ENCODE data around the gene RPS23.
A peak's percentile ranks its signal among the peaks of the same experiment; 100 is the strongest.
"Not testable (repeated sequence)": the region's sequence is repeated elsewhere in the genome, so short reads cannot be mapped to it uniquely, and the experiment has no call there.

The RPS23 gene

DNA sequence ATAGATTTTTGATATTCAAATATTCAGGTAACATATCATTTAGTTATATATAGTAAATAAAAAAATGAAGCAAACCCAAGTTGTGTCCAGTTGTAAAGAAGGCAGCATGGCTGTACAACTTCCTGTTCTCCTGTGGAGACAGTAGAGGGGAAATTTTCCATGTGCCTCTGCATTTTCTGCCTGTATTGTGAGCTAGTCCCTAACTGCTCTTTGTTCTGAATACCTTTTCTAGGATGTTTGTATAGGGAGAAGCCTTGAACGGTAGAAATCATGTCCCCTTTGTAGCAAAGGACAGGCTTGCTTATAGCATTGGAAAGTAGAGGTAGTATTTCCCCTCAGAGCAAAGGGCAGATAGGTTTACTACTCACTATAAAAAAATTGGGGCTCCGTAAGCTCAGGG is 13.3 kb upstream of the RPS23 start:
- no peak overlapping the region for H3K4me3 ChIP-seq

DNA sequence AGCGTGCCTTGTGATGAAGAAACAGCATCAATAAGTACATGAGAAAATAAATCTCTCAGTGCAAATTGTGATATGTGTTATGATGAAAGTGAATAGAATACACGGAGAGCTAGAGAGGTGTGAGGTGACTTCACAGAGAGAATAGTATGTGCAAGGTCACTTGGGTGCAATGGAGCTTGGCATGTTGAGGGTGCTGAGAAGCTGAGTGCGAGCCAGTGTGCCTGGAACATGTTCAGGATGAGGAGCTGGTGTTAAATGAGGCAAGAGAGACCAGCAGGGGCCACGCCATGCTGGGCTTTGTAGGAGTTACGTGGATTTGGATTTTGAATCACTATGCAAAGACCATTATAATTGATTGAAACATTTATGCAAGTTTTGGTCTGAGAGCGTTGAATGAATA is 12.8 kb upstream of the RPS23 start:
- no peak overlapping the region for H3K27ac ChIP-seq
- no peak overlapping the region for H3K4me3 ChIP-seq

More for the DNA sequence above, 13.3 kb upstream of the RPS23 start:
- H3K27ac ChIP-seq: no peak overlapping the region

DNA sequence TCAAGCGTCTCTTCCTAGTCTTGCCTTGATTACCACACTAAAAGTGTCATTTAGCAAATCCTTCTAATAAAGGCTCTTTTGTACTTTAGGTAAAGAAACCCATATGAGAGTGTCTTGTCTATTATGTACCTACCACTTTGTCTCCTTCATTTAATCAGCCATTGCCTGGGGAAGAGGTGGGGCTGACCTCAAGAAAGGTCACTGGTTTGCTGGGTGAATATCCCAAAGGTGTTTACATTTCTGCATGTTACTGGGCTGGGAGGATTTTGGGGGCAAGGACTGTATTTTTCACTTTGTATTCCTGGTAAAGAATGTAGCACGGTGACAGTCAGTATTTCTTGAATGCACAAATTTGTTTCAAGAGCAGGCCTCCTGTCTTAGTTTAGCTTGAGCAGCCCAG is 11.9 kb upstream of the RPS23 start:
- H3K27ac ChIP-seq: no peak overlapping the region

DNA sequence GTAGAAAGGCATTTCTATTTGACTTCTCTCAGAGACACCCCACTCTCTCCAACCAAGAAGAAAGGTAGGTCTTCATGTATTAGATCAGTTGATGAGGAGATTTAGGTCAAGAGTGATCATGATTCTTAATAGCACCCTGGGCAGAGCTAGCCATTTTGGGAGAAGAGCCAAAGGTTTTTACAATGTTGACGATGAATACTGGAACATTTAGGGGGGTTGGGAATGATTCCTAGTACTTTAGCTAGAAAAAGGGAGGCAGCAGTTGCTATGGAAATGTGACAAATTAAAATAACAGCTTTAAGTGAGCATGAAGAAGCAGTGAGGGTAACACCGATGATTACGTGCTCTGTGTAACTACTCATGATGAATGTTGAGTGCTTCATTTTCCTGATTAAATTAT is 9.5 kb upstream of the RPS23 start:
- Histone ChIP-seq H3K27ac (no peak overlapping the region), H3K4me3 (no peak overlapping the region)

More for the DNA sequence above, 11.9 kb upstream of the RPS23 start:
- H3K4me3 ChIP-seq: no peak overlapping the region

DNA sequence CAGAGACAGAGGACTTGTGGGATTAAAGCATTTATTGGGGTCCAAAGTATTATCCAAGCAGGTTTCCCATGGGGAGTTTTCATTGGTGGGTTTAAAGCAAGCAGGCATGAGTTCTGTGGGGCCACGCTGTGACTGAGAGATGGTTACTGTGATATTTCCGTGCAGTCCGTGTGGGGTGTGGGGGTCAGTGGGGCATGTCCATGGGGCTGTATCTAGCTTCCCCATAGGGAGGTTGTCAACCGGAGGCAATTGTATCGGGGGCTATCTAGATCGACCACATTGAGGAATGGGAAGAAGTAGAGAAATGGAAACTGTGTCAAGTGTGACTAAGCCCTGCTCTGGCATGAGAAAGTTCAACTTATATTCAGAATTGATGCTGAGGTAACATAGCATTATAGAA is 7.1 kb upstream of the RPS23 start:
- Histone ChIP-seq H3K27ac (no peak overlapping the region), H3K4me3 (no peak overlapping the region)

DNA sequence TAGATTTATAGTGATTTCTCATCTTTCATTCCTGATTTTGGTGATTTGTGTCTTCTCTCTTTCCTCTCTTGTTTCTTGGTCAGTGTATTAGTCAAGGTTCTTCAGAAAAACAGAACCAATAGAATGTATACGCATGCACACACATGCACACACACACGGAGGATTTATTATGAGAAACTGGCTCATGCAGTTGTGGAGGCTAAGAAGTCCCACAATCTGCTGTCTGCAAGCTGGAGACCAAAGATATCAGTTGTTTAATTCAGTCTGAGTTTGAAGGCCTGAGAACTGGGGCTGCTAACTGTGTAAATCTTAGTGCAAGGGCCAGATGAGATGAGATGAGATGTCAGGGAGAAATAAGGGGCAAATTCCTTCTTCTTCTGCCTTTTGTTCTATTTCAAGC is 5.7 kb upstream of the RPS23 start:
- no peak overlapping the region for H3K27ac ChIP-seq
- no peak overlapping the region for H3K4me3 ChIP-seq

DNA sequence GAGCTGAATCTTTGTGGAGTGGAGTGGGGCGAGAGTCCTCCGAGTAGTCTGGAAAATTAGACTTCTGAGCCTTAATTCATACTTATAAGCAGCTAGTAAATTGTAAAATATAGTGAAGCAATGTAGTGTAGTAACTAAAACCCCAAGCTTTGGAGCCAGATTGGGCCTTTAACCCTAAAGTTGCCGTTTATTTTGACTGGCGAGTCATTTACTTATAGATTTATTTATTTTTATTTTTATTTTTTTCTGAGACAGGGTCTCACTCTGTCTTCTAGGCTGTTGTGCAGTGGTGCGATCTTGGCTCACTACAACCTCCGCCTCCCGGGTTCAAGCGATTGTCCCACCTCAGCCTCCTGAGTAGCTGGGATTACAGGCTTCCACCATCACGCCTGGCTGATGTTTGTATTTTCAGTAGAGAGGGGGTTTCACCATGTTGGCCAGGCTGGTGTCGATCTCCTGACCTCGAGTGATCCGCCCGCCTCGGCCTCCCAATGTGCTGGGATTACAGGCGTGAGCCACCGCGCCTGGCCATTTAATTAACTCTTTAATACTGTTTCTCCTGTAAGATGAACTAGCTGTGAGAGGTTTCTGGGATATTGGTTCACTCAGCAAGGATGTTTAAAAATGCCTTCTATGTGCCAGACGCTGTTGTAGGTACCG is 687 bp upstream of the RPS23 start:
- H3K27ac ChIP-seq: peak overlapping the region in 20 of 21 experiments; percentile 71 to 97 (median 93)
- peak overlapping the region; percentile 63 to 88 (median 78) for H3K4me3 ChIP-seq

DNA sequence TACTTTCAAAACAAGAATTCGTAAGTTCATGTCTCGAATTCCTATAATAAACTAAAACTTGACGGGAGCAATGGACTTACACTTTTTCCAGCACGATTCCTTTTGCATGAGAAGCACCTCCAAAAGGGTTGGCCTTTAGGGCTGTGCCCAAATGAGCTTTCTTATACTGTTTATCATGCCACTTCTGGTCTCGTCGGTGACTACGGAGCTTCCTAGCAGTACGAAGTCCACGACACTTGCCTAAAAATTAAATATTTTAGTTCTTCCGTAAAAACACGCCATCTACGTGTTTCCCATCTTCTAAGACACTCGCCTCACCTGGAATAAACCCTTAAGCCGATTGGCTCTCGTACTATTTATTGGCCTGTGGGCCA is 554 bp downstream of the RPS23 start:
- Histone ChIP-seq H3K4me3 (peak overlapping the region; percentile 63 to 88 (median 78)), H3K27ac (peak overlapping the region; percentile 65 to 97 (median 93))

DNA sequence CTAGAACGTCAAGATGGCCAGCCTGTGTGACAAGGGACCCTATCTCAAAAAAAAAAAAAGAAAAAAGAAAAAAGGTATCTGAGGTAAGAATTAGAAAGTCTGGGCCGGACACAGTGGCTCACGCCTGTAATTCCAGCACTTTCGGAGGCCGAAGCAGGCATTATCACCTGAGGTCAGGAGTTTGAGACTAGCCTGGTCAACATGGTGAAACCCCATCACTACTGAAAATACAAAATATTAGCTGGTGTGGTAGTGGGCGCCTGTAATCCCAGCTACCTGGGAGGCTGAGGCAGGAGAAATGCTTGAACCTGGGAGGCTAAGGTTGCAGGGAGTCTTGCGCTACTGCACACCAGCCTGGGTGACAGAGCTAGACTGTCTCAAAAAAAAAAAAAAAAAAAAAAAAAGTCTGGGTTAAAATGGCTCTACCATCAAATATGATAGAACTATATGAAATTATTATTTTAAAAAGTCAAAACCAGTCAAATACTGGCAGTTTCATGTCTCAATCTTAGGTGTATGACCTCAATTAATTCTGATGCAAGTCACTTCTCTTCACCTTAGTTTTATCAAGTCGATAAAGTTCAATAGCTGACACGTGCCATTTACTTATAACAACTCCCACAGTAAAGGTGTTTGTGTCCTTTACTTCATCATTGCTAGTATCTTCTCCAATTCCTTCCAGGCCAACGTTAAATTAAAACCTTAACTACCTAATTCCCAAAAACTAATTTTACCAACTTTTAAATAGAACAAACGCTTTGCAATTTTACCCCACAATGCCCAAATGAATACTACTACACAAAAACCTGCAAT is 1.1 kb downstream of the RPS23 start:
- H3K27ac ChIP-seq: peak overlapping the region in 19 of 21 experiments; percentile 82 to 97 (median 93)

DNA sequence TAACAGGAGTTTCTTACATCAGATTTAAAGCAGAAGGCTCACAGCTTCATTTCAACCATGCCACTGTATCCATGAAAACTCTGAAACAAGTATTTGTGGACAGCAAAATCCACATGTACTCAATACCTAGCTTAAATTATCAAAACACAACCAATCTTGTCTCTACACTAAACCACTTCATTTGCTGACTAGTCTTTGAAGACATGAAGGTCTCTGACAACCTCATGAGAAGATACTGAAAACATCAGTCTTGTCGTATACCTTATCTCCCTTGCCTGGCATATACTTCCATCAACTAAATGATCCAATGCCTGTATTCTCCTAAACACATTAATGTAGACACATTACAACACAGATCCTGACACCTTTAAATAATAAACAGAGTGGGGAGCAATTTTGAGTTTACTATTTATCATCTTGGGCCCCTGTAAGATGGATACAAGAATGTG is 2.9 kb downstream of the RPS23 start:
- H3K27ac ChIP-seq: no peak overlapping the region
- H3K4me3 ChIP-seq: no peak overlapping the region

More for the DNA sequence above, 1.1 kb downstream of the RPS23 start:
- peak overlapping the region; percentile 63 to 88 (median 78) for H3K4me3 ChIP-seq

DNA sequence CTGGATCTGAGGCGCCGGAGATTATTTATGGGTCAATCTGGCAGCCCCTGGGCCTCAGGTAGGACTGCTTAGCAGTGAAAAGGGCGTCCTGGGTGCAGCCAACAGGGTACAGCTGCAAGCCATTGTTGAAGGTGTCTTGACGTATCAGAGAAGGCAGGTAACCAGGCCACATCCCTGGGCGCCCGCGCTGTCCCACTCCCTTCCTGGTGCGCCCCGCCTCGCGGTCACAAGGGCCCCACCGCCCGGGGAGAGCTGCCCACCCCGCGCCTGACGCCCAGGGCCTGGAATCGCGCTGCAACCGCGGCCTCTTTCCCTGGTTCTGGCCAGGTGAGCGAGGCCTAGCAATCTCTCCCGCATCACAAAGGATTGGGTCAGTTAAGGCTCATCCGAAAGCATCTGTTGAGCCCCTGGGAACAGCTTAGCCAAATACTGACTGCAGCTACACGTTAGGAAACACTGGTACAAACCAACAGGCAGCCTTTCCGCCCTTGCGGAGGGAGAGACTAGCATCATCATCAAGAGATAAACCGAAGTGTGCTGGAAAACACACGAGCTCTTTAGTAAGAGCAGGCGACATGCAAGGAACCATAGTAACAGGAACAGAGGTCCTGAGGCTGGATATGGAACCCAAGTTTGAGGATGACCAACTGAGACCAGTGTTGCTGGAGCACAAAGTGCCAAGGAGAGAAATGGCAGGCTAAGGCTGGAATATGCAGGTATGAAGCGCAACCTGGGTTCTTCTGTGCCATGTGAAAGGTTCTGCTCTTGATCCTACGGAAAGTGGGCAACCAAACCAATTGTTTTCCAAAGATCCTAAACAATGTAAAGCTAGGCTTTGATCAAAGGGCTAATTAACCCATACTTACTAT is 3.6 kb downstream of the RPS23 start:
- no peak overlapping the region for H3K4me3 ChIP-seq
- peak overlapping the region in 1 of 21 experiments; percentile 52 for H3K27ac ChIP-seq

DNA sequence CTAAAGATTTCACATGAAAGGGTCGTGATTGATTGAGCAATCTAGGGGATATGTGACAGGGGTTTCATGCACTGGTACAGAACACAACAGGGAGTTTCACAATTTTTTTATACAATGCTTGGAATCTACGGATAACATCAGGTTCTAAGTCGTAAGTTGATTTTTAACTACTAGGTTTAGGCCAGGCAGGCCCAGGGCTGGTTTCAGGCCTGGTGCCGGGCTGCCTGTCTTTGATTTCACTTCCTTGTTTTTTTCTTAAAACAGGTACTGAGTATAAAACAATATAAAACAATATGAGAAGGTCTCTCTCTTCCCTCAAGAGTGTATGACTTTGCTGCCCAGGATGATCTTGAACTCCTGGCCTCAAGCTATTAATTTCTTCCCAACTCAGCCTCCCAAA is 4.7 kb downstream of the RPS23 start:
- H3K4me3 ChIP-seq, H3K27ac ChIP-seq: not testable (repeated sequence)

DNA sequence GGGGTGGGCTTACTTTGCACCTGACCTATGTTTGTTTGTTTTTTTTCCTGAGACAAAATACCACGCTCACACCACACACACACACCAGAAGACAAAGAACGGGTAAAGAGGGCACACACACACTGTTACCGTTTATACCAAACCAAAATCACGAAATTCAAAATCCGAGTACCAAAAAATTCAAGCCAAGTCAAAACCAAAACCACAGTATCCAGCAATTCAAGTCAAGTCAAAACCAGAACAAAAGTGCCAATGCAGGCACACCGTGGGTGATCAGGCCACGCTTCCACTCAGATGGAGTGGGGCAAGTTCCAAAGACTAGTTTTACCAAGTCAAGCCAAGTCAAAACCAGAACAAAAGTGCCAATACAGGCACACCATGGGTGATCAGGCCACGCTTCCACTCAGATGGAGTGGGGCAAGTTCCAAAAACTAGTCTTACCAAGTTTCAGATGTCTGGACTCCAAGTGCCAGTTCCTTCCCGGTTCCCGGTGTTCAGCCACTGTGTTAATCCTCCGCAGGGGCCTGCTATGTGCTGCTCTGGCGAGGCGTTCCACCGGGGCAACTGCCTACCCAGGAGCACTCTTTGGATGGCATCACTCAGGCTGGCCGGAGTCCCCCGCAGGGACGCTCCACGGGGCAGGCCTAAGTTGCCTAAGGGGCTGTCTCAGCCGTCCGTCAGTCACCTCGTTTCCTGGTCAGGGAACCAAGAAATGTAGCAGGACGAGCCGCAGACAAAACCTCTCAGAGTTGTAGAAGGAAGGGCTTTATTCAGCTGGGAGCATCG is 5.4 kb downstream of the RPS23 start:
- not testable (repeated sequence) for H3K4me3 ChIP-seq, H3K27ac ChIP-seq

DNA sequence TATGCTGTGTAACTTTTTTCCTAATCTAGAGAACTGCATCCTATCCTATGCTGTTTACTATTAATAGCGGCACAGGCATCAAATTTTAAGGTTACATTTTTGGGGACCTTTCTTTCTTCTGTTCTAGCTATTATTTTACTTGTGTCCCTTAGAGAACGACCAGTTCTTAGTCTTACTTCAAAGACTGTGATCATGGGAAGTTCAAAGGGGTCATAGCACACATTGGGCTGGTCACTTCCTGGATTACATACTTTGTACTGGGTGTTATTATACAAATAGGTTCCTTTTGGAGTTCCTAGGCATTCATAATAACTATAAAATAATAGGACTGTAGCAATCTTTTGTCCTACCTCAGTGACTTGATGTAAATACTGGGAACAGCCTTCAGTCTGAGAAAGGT is 8.8 kb downstream of the RPS23 start:
- H3K27ac ChIP-seq: not testable (repeated sequence)

DNA sequence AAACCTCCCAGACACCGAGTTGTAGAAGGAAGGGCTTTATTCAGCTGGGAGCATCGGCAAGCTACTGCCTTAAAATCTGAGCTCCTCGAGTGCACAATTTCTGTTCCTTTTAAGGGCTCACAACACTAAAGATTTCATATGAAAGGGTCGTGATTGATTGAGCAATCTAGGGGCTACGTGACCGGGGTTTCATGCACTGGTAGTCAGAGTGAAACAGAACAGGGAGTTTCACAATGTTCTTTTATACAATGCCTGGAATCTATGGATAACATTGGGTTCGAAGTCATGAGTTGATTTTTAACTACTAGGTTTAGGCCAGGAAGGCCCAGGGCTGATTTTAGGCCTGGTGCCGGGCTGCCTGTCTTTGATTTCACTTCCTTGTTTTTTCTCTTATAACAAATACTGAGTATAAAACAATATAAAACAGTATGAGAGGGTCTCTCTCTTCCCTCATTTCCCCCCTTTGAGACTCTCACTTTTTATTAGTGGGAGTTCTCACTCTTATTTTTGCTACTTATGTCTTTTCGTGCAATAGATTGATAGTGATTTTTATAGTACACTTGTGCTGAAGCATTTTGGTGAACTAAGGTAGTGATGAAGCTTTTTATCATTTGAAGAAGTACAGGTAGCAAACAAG is 10.7 kb downstream of the RPS23 start:
- not testable (repeated sequence) for H3K4me3 ChIP-seq, H3K27ac ChIP-seq

More for the DNA sequence above, 8.8 kb downstream of the RPS23 start:
- H3K4me3 ChIP-seq: not testable (repeated sequence)

DNA sequence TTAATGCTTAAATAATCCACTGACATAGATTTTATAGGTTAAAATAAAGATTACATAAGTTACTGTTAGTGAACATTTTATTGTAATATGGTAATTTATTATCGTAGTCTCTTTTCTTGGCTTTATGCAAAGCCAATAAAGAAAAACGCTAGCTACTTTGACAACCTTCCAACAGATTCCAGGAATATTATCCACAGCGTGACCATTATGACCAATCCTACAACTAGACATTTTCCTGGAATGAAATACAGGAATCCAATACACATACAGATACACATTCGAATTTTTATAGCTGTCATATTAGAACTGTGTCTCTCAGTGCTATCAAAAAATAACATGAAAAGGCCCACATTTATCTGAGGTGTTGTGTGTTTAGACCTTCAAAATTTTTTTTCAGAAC is 13.1 kb downstream of the RPS23 start:
- Histone ChIP-seq H3K4me3 (no peak overlapping the region), H3K27ac (peak overlapping the region in 1 of 21 experiments; percentile 16)

DNA sequence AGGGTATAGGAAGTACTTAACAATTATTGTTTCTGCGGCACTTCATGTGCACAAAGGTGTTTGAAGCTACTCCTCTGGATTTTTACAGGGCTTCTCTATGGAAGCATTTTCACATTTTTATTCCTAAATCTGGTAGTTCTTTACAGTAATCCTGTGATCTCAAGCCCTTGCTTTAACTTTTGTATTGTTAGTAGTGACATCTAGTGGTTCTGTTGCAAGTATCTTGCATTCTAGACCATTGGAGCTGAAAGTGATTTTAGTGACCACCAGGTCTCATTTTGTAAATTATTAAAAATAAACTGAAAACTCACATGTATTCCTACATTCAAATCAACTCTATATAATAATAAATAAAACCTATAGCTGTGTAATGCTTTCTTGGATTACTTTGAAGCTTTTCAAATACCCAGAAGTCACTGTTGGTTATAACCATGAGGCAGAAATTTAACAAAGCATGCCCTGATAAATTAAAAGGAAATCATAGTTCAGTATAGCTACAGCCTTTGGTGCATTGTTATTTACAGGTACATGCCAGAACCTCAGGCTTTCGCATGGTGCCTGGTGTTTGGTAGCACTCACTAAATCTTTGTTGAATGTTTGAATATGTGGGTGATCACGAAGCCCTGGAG is 18.9 kb downstream of the RPS23 start:
- H3K27ac ChIP-seq: no peak overlapping the region
- H3K4me3 ChIP-seq: no peak overlapping the region

DNA sequence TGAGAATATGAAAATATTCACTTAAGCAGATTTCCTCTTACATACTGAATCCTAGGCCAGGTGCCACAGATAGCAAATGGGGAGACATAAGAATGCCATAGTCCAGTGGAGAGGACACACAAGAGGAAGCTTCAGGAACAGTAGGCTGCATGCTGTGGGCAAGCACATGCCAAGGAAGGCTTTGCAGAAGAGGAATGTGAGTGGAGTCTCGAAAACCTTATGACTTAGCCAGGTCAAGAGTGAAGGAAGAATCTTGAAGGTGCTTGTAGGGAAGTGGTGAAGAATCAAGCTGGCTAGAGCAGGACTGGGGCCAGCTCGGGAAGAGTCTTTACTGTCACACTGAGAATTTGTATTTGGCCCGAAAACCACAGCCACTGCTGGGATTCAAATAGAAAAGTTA is 20.4 kb downstream of the RPS23 start:
- H3K4me3 ChIP-seq: no peak overlapping the region
- H3K27ac ChIP-seq: no peak overlapping the region

DNA sequence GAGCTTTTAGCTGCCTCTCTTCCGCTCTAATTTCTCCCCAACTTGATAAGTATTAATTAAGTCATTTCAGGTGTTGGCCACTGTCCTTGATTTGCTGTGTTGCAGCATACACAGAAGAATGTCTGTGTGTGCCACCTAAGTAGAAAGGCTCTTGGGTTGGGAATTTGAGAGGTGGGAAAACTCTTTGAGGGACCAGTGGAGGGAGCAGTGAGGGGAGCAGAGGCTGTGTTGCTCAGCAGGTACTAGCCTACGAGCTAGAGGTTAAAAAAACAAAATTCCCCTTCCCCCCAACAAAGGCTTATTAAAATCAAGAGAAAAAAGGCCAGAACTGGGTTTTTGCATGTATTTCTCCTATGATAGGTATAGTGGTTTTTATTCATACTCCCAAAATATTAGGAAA is 20.9 kb downstream of the RPS23 start:
- H3K4me3 ChIP-seq: no peak overlapping the region
- H3K27ac ChIP-seq: no peak overlapping the region

Measured in skin epidermis (tissue), 12 donors.